COLO829 (cell line): ENCODE results near the gene COX8C.

Experiments
- DNase-seq: peaks from one replicate; pipeline ENCODE4 v3.0.0; 2012; ENCODE audit warnings: low spot score

The COX8C gene

DNA sequence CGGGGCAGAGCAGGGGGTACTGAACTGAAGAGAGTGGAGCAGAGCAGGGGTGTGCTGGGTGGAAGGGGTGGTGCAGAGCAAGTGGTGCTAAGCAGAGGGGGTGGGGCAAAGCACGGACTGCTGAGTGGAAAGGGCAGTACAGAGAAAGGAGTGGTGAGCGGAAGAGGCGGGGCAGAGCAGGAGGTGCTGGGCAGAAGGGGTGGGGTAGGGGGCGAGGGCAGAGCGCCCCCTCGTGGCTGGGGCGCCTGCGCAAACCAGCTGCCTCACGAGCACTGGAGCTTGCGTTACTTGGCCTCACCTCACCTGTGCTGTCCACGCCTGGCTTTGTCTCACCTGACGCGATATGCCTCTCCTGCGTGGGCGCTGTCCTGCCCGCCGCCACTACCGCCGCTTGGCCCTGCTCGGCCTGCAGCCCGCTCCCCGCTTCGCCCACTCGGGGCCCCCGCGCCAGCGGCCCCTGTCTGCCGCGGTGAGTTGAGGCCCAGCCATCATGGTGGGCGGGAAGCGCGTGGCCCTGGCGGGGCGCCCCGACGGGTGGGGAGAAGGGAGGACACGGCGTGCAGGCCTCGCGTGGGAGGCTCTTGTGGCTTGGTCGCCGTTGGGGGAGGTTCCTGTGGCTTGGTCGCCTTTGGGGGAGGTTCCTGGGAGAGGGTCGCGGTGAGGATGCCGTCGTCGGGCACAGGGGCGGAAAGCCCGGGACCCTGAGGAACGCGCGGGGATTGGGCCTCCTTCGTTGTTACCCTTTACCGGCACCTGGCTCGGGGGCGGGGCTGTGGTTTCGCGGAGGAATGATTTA lies at the start of gene COX8C:
COX8C (plus strand) TSS at position 257 of the 796 bp plus-strand sequence; CDS start at position 344, 87 bp downstream.
- DNase-seq: no peak

GRCh38 chr14:93299416-93299815 lies 47.6 kb upstream of the COX8C start:
- DNase-seq: no peak

DNA sequence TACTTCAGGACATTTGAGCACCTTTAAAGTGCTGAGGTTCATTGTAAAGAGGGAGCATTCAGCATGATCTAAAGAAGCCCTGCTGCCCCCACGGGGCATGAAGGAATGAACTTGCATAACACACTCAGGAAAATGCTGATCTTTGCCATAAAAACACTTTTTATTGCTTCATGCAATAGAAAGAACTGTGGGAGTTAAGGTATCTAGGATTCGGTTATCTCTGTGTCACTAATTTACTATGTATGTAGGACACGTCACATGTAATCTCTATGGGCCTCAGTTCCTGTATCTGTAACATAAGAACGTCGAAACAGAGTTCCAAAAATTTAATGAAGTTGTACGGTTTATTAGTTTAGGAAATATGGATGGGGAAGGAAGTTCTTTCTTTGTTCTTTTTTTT lies 47.1 kb upstream of the COX8C start:
- DNase-seq: no peak

DNA sequence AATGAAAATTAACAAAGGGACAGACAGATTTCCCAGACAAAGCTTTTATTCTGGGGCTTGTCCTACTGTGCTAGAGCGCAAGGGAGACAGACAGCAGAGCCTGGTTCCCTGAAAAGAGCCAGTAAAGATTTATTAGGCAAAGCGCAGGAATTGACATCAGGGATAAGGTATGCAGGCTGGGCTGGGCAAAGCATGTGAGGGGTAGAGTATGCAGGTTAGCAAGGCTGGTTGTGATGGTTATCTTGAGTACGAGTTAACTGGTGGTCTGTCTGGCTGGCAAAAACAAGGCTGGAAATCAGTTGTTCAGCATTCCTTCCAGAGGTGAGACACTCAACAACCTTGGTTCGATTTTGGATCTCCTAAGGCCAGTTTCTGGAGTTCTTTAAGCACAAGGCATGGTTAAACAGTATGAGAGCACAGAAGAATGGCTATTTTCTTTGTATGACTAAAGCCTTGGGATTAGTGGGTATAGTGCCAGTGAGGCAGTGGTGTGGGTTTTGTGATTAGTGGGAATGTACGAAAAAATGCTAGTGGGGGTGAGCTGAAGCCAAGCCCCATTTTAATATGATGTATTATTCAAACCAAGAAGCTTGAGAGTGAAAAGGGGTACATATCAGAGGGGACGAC lies 45.0 kb upstream of the COX8C start:
- no peak for DNase-seq

DNA sequence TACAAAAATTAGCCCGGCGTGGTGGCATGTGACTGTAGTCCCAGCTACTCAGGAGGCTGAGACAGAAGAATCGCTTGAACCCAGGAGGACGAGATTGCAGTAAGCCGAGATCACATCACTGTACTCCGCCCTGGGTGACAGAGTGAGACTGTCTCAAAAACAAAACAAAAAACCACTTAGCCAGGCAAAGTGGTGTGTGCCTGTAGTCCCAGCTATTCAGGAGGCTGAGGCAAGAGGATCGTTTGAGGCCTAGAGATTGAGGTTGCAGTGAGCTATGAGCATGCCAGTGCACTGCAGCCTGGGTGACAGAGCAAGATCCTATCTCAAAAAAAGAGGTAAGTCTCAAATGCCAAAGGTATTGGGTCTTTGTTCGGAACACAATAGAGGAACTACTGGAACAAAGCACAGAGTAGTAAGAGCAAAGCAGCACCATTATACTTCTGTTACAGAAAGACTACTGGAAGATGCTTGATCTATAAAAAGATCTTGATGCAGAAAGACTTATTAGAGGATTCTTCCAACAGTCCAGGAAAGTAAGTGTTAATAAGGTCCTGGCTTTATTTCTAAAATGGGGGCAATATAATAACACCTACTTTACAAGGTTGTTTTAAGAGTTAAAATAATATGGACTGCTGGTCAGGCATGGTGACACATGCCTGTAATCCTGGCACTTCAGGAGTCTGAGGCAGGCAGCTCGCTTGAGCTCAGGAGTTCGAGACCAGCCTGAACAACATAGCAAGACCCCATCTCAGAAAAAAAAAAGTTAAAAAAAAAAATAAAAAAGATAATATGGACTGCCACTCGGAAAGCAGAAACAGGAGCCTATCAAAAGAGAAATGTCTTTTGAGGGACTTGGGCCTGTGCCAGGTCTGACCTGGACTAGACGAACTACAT lies 44.0 kb upstream of the COX8C start:
- DNase-seq: no peak

DNA sequence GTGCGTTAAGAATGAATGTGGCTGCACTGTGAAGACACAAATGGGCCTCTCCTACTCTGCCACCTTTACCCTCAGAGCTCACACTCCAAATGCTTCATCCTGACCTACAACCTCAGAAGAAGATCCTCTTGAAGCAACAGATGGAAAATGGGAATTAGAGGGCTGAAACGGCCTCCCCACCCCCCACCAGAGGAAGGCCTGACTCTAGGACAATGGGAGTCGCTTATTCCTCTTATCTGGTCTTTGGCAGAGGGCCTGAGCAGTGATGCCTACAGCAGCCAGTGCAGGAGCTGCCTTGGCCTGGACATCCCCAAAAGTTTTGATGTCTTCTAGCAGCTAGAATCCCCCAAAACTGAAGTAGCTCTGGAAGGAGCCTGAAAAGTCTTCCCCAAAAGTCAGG lies 43.3 kb upstream of the COX8C start:
- DNase-seq: no peak

DNA sequence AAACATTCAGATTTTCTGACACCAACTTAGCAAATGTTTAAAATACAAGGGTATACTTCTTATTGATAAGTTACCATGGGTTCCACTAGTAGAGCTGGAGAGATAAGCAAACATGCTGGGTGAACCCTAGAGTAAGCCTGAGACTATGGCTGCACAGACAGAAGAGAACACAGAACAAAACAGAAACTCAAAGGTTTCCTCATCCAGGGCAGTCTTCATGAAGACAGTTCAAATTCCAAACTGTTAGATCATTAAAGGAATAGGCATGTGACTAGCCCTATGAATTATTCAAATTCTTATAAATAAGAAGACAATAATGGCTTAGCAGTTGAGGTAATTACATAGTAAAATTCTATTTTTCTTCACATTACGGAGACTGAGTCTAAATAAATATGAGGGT lies 42.2 kb upstream of the COX8C start:
- peak; percentile 4 for DNase-seq

DNA sequence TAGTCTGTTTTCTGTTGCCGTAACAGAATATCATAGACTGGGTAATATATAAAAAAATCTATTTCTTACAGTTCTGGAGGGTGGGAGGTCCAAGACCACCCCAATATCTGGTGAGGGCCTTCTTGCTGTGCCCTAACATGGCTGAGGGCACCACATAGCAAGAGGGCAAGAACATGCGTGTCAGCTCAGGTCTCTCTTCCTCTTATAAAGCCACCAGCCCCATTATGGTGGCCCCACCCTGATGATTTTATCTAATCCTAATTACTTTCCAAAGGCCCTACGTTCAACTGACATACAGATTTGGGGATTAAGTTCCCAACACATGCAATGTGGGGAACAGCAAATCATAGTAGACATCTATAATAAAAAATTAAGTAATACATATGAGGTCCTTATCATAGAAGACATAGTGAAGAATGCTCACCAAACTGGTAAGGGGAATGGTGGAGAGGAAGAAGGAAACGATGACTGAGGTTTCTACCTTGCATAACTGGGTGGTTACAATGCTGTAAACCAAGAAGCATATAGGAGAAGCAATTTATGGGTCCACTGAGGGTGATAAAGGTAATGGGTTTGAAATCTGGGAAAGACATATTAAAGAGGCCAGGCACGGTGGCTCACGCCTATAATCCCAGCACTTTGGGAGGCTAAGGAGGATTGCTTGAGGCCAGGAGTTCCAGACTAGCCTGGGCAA lies 41.1 kb upstream of the COX8C start:
- DNase-seq: no peak

- no peak for DNase-seq
Observed at GRCh38 chr14:93306812-93307211, 40.2 kb upstream of the COX8C start.

GRCh38 chr14:93308686-93309345 lies 38.2 kb upstream of the COX8C start:
- no peak for DNase-seq

DNA sequence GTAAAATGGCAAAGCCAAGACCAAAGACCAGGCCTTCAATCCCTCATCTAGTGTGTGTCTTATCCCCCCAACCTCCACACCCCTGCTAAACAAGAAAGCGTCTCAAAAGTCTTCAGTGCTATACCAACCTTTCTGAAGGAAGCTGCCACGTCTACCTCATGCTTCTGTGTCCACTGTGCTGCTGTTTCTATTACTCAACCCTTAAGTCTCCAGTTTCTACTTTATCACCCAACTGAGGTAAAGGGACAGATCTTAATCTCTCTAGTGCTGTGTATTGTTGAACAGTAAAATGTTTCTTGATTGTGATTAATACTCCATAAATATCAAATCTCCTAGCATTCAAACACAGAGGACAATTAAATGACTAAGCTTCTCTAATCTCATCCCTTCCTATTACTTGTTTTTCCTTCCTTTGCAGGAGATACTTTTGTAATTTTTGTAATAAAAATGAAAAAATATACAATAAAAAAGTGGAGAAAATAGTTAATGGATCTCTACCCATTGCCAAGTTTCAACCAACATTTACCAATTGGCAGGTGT lies 37.5 kb upstream of the COX8C start:
- no peak for DNase-seq

DNA sequence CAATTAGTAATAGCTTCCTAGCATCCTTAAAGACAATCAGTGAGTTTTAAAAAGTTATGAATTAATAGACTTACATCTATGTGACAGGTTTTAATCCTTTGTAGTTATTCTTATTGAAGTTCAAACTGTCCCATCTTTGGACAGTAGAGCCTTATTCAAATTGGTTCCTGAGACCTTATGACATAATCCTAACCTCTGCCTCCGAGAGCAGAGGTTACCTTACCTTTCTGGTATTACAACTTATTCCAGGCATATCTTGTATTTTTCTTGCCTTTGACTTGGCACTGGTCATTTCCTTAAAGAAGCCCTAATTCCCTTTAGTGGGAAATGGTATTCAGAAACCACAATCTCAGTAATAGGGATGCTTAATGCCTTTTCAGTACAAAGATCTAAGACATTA lies 35.9 kb upstream of the COX8C start:
- DNase-seq: no peak

GRCh38 chr14:93315575-93315974 lies 31.4 kb upstream of the COX8C start:
- DNase-seq: no peak

GRCh38 chr14:93316716-93317115 lies 30.3 kb upstream of the COX8C start:
- DNase-seq: no peak

- no peak for DNase-seq
Observed at GRCh38 chr14:93317210-93317874, 29.6 kb upstream of the COX8C start.

GRCh38 chr14:93317875-93318807 lies 28.8 kb upstream of the COX8C start:
- DNase-seq: peak; percentile 56

GRCh38 chr14:93318927-93319326 lies 28.1 kb upstream of the COX8C start:
- no peak for DNase-seq

GRCh38 chr14:93319494-93319893 lies 27.5 kb upstream of the COX8C start:
- no peak for DNase-seq

- no peak for DNase-seq
Observed at GRCh38 chr14:93319958-93320357, 27.0 kb upstream of the COX8C start.

- no peak for DNase-seq
Observed at GRCh38 chr14:93320489-93320888, 26.5 kb upstream of the COX8C start.
